Ectodermal cell (in vitro differentiated cells): ENCODE measurements around the gene CAPN10.

ENCODE experiments used
- H3K27ac ChIP-seq: 2 replicates; pipeline ENCODE4 v1.7.0; 2013; ENCODE audit warnings: mild to moderate bottlenecking, low read depth, low read length; ENCODE audit not compliant: insufficient read depth, poor library complexity, severe bottlenecking
- H3K27me3 ChIP-seq: 2 replicates; pipeline ENCODE4 v1.7.0; 2013; ENCODE audit warnings: mild to moderate bottlenecking, low read length; ENCODE audit not compliant: insufficient read depth, control insufficient read depth, poor library complexity, severe bottlenecking
- H3K36me3 ChIP-seq: one replicate; pipeline ENCODE4 v1.7.0; 2013; ENCODE audit warnings: low read length; ENCODE audit not compliant: control insufficient read depth, insufficient read depth
- H3K4me1 ChIP-seq: one replicate; pipeline ENCODE4 v1.7.0; 2013; ENCODE audit warnings: low read length; ENCODE audit not compliant: control insufficient read depth, insufficient read depth
- H3K4me3 ChIP-seq: 2 replicates; pipeline ENCODE4 v1.7.0; 2013; ENCODE audit warnings: low read depth, low read length, control low read depth; ENCODE audit not compliant: insufficient read depth
- H3K9me3 ChIP-seq: 2 replicates; pipeline ENCODE4 v1.7.0; 2013; ENCODE audit warnings: mild to moderate bottlenecking, low read length, moderate library complexity; ENCODE audit not compliant: control insufficient read depth
- WGBS, 2 experiments: methylation state at CpG; one replicate each; pipeline ENCODE4 v1.1.7; 2013; ENCODE audit warnings: missing lambda C conversion rate in 2 of 2; 5-methylcytosine and 5-hydroxymethylcytosine counted together

The CAPN10 gene

DNA sequence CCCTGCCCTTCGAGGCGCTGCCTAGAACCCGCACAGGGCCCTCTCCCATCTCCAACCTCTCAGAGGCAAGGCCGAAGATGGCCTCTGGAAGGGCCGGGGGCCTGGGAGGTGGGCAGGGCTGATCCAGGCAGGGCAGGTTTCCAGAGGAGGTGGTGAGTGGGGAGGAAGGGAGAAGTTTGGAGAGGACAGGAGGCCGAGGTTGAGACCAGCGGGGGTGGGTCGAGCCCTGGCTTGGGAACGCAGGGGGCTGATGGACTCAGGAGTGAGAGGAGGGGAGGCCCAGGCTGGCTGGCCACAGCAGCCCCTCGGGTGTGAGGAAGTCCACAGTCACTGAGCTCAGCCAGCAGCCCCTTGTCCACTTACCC lies 10.5 kb downstream of the CAPN10 start:
- Histone ChIP-seq H3K4me3 (no peak overlapping the region), H3K27me3 (no peaks in the 10 kb centered on the region), H3K9me3 (no peaks in the 10 kb centered on the region), H3K4me1 (no peaks in the 10 kb centered on the region), H3K27ac (no peak overlapping the region), H3K36me3 (peaks cover 3% of the 10 kb centered on the region)
- 95% methylated on average over 10 of the region's 10 CpGs for WGBS, 2 experiments

DNA sequence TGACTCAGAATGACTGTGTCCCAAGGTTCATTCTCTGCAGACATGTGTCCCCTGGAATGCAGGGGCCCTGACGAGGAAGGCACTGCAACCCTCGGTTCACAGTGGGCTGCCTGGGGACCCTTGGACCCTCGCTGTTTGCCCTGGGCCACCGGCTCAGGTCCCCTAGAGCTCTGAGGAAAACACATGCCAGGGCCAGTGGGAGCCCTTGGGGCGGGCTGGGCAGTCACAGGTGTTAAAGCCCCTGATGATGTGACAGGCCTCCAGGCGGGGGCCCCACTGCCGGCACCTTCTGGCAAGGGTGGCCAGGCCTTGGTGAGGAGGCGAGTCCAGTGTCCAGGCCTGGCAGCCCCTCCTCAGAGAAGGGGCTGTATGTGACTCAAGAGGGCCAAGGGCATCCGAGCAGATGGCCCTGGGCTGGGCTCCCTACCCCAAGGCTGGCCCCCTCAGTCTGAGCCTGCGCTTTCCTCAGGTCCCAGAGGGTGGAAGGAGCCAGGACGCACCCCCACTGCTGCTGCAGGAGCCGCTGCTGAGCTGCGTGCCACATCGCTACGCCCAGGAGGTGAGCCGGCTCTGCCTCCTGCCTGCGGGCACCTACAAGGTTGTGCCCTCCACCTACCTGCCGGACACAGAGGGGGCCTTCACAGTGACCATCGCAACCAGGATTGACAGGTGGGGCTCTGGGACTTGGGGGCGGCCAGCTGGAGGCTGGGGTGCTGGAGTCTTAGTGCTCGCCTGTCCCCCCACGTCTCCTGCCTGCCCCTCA lies 11.1 kb downstream of the CAPN10 start:
- H3K9me3 ChIP-seq: no peaks in the 10 kb centered on the region
- H3K4me3 ChIP-seq: no peak overlapping the region
- no peak overlapping the region for H3K27ac ChIP-seq
- no peaks in the 10 kb centered on the region for H3K27me3 ChIP-seq
- 92 to 93% methylated on average over 22 of the region's 22 CpGs for WGBS, 2 experiments
- H3K36me3 ChIP-seq: no peaks in the 10 kb centered on the region
- H3K4me1 ChIP-seq: no peaks in the 10 kb centered on the region

DNA sequence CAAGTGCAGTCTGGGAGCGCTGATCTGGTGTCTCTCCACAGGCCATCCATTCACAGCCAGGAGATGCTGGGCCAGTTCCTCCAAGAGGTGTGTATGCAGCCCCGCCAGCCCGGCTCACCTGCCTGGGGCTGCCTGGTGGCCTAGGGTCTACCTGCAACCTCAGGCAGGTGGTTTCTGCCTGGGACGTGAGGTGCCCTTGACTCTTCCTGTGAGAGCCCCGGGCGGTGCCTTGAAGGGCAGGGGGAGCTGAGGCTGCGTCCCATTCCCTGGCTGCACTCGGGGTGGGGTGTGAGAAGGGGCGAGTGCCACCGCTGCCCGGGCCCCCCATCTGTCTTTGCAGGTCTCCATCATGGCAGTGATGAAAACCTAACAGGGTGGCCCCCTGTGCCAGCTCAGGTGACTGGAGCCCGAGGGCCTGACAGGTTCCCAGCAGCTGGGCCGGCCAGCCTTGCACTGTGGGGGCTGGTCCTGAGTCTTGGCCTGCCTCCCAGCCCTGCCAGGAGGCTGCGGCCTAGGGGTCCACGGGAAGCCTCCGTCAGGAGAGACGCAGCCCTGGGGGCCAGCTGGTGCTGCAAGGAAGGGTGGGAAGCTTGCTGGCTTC lies 11.9 kb downstream of the CAPN10 start:
- Histone ChIP-seq H3K36me3 (no peaks in the 10 kb centered on the region), H3K27ac (no peak overlapping the region), H3K4me3 (no peak overlapping the region), H3K9me3 (no peaks in the 10 kb centered on the region), H3K4me1 (no peaks in the 10 kb centered on the region), H3K27me3 (no peaks in the 10 kb centered on the region)
- 95 to 96% methylated on average over 17 of the region's 17 CpGs for WGBS, 2 experiments

GRCh38 chr2:240599141-240599583 lies 12.6 kb downstream of the CAPN10 start:
- Histone ChIP-seq H3K4me1 (peaks cover 2% of the 10 kb centered on the region), H3K36me3 (no peaks in the 10 kb centered on the region), H3K9me3 (no peaks in the 10 kb centered on the region), H3K4me3 (no peak overlapping the region), H3K27me3 (no peaks in the 10 kb centered on the region), H3K27ac (no peak overlapping the region)
- WGBS, 2 experiments: 95 to 98% methylated on average over 11 of the region's 11 CpGs

GRCh38 chr2:240600451-240600961 lies 14.0 kb downstream of the CAPN10 start:
- H3K27ac ChIP-seq: no peak overlapping the region
- no peaks in the 10 kb centered on the region for H3K36me3 ChIP-seq
- H3K4me3 ChIP-seq: no peak overlapping the region

GRCh38 chr2:240601061-240601830 lies 14.7 kb downstream of the CAPN10 start:
- H3K9me3 ChIP-seq: no peaks in the 10 kb centered on the region
- no peak overlapping the region for H3K4me3 ChIP-seq
- no peaks in the 10 kb centered on the region for H3K27me3 ChIP-seq
- H3K27ac ChIP-seq: no peak overlapping the region
- H3K36me3 ChIP-seq: no peaks in the 10 kb centered on the region
- 88 to 89% methylated on average over 20 of the region's 20 CpGs for WGBS, 2 experiments
- H3K4me1 ChIP-seq: peaks cover 3% of the 10 kb centered on the region

More at GRCh38 chr2:240600451-240600961, 14.0 kb downstream of the CAPN10 start:
- H3K27me3 ChIP-seq: no peaks in the 10 kb centered on the region
- no peaks in the 10 kb centered on the region for H3K9me3 ChIP-seq
- WGBS, 2 experiments: 94% methylated on average over 16 of the region's 16 CpGs
- H3K4me1 ChIP-seq: peaks cover 3% of the 10 kb centered on the region

GRCh38 chr2:240601831-240602160 lies 15.3 kb downstream of the CAPN10 start:
- Histone ChIP-seq H3K36me3 (no peaks in the 10 kb centered on the region), H3K4me3 (no peak overlapping the region), H3K27me3 (no peaks in the 10 kb centered on the region), H3K9me3 (no peaks in the 10 kb centered on the region), H3K4me1 (peaks cover 3% of the 10 kb centered on the region), H3K27ac (no peak overlapping the region)
- 95% methylated on average over 11 of the region's 11 CpGs for WGBS, 2 experiments

GRCh38 chr2:240602266-240603050 lies 15.9 kb downstream of the CAPN10 start:
- peaks cover 3% of the 10 kb centered on the region for H3K4me1 ChIP-seq
- WGBS, 2 experiments: 91 to 92% methylated on average over 32 of the region's 32 CpGs
- H3K27me3 ChIP-seq: no peaks in the 10 kb centered on the region
- H3K9me3 ChIP-seq: no peaks in the 10 kb centered on the region
- H3K36me3 ChIP-seq: no peaks in the 10 kb centered on the region
- H3K4me3 ChIP-seq: no peak overlapping the region
- no peak overlapping the region for H3K27ac ChIP-seq

GRCh38 chr2:240603081-240603835 lies 16.7 kb downstream of the CAPN10 start:
- peaks cover 3% of the 10 kb centered on the region for H3K4me1 ChIP-seq
- H3K27me3 ChIP-seq: no peaks in the 10 kb centered on the region
- H3K27ac ChIP-seq: no peak overlapping the region
- no peaks in the 10 kb centered on the region for H3K9me3 ChIP-seq
- 91 to 92% methylated on average over 22 of the region's 22 CpGs for WGBS, 2 experiments
- H3K4me3 ChIP-seq: no peak overlapping the region
- no peaks in the 10 kb centered on the region for H3K36me3 ChIP-seq
